HFFc6 (cell line): ENCODE results near the gene TEK. TPM values are rescaled to one million over a fixed set of nuclear protein-coding genes. Genes with fewer than 3 reads are reported as not detected.
A peak's percentile ranks its signal among the peaks of the same experiment; 100 is the strongest.

Source experiments
- DNase-seq: peaks from one replicate; pipeline ENCODE4 v3.0.0-alpha.2; 2018
- H3K27ac Mint-ChIP-seq: 2 replicates; pipeline ENCODE4 v1.8.0; 2020; ENCODE audit warnings: mild to moderate bottlenecking, mixed read lengths
- H3K27me3 Mint-ChIP-seq: 2 replicates; pipeline ENCODE4 v1.8.0; 2021; ENCODE audit warnings: mild to moderate bottlenecking, moderate library complexity, mixed read lengths; ENCODE audit not compliant: insufficient read depth
- H3K36me3 Mint-ChIP-seq: 2 replicates; pipeline ENCODE4 v1.8.0; 2021; ENCODE audit warnings: low read depth, mixed read lengths
- H3K4me1 Mint-ChIP-seq: 2 replicates; pipeline ENCODE4 v1.8.0; 2020; ENCODE audit warnings: low read depth, mixed read lengths
- H3K4me3 Mint-ChIP-seq: 2 replicates; pipeline ENCODE4 v1.8.0; 2020; ENCODE audit warnings: mild to moderate bottlenecking, moderate library complexity, mixed read lengths
- H3K9me3 Mint-ChIP-seq: 2 replicates; pipeline ENCODE4 v1.8.0; 2020; ENCODE audit warnings: mild to moderate bottlenecking, mixed read lengths
- CTCF ChIP-seq: fragments of 200-600 bp; sonication (generic); IDR thresholded peaks from 2 replicates; pipeline ENCODE4 v1.5.0; 2021; ENCODE audit warnings: antibody characterized with exemption, mild to moderate bottlenecking
- total RNA-seq, 6 experiments: library from RNA; stranded (reverse); fragmentation: NEBNext Ultra II Directional; extraction: Animal tissue kit (Norgen Biotek cat#: 25700); gene quantifications; 2 replicates in 1 of 6; 3 replicates in 5 of 6; pipeline ENCODE4 v1.2.3, GENCODE V29; 2021

TEK gene
- total RNA-seq, 6 experiments from 2014 or later = 2.0 to 10.0 (median 8.5) TPM

GRCh38 chr9:27078685-27079084 is 30.3 kb upstream of the TEK start:
- Mint-ChIP-seq H3K4me1 (peaks cover 14% of the 10 kb centered on the region), H3K36me3 (peaks cover 4% of the 10 kb centered on the region), H3K27me3 (no peaks in the 10 kb centered on the region), H3K27ac (no peak overlapping the region), H3K4me3 (no peak overlapping the region), H3K9me3 (peaks cover under 1% of the 10 kb centered on the region; the same call in 1 of the 2 replicates)
- no peak for TF ChIP-seq CTCF
- no peak for DNase-seq

GRCh38 chr9:27085456-27085855 is 23.6 kb upstream of the TEK start:
- TF ChIP-seq CTCF = no peak
- peaks cover 72% of the 10 kb centered on the region for H3K4me1 Mint-ChIP-seq
- no peaks in the 10 kb centered on the region for H3K27me3 Mint-ChIP-seq
- peak overlapping the region; percentile 59 for H3K27ac Mint-ChIP-seq
- no peaks in the 10 kb centered on the region for H3K36me3 Mint-ChIP-seq
- no peaks in the 10 kb centered on the region for H3K9me3 Mint-ChIP-seq
- peak overlapping the region; percentile 23; the same call in 1 of the 2 replicates for H3K4me3 Mint-ChIP-seq
- DNase-seq = no peak

- Mint-ChIP-seq H3K4me3 (peak overlapping the region; percentile 82), H3K4me1 (peaks cover 76% of the 10 kb centered on the region), H3K27me3 (no peaks in the 10 kb centered on the region), H3K36me3 (no peaks in the 10 kb centered on the region), H3K9me3 (no peaks in the 10 kb centered on the region), H3K27ac (peak overlapping the region; percentile 98)
- no peak for TF ChIP-seq CTCF
- DNase-seq = peak; percentile 87
These were observed 22.0 kb upstream of the TEK start for GRCh38 chr9:27086818-27087680.

- H3K9me3 Mint-ChIP-seq = no peaks in the 10 kb centered on the region
- peak overlapping the region; percentile 49 for H3K4me3 Mint-ChIP-seq
- peaks cover 76% of the 10 kb centered on the region for H3K4me1 Mint-ChIP-seq
- peak overlapping the region; percentile 98 for H3K27ac Mint-ChIP-seq
- no peaks in the 10 kb centered on the region for H3K27me3 Mint-ChIP-seq
- H3K36me3 Mint-ChIP-seq = no peaks in the 10 kb centered on the region
- no peak for TF ChIP-seq CTCF
- peak; percentile 79 for DNase-seq
These were observed 20.0 kb upstream of the TEK start for GRCh38 chr9:27088981-27089380.

GRCh38 chr9:27089706-27090105 is 19.3 kb upstream of the TEK start:
- peak overlapping the region; percentile 98 for H3K27ac Mint-ChIP-seq
- H3K4me3 Mint-ChIP-seq = peak overlapping the region; percentile 49
- TF ChIP-seq CTCF = no peak
- H3K4me1 Mint-ChIP-seq = peaks cover 82% of the 10 kb centered on the region
- no peaks in the 10 kb centered on the region for H3K36me3 Mint-ChIP-seq
- no peak for DNase-seq
- no peaks in the 10 kb centered on the region for H3K27me3 Mint-ChIP-seq
- no peaks in the 10 kb centered on the region for H3K9me3 Mint-ChIP-seq
